ENCODE measurements around the gene TRERF1.
A peak's percentile ranks its signal among the peaks of the same experiment; 100 is the strongest.

TRERF1 gene

GRCh38 chr6:42368181-42368580 lies 83.5 kb downstream of the TRERF1 start:
- DNase-seq (ENCODE audit: low read depth in 3 of 3) = peak; percentile 24 to 57 (median 52)

- no peak for DNase-seq (ENCODE audit: low read depth in 3 of 3)
Observed at GRCh38 chr6:42367353-42368011, 84.2 kb downstream of the TRERF1 start.

DNA sequence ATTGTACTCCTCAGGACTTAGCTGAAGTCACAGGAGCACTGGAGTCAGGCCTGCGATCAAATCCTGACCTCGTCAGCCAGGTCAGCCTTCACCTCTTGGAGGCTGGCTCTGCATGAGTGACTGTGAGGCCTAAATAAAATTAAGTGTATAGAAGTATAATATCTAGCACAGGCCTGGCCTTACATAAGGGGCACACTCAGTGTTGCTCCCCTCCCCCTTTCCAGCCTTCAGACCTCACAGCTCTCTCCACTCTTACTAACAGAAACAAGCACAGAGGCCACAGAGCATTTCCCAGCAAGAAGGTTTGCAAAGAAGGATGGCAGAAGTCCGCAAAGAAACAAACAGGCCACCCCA lies 84.8 kb downstream of the TRERF1 start:
- no peak for DNase-seq (ENCODE audit: low read depth in 3 of 3)

- no peak for DNase-seq (ENCODE audit: low read depth in 3 of 3)
Observed at GRCh38 chr6:42366011-42366705, 85.6 kb downstream of the TRERF1 start.

GRCh38 chr6:42365021-42365420 lies 86.7 kb downstream of the TRERF1 start:
- DNase-seq (ENCODE audit: low read depth in 3 of 3) = no peak

DNA sequence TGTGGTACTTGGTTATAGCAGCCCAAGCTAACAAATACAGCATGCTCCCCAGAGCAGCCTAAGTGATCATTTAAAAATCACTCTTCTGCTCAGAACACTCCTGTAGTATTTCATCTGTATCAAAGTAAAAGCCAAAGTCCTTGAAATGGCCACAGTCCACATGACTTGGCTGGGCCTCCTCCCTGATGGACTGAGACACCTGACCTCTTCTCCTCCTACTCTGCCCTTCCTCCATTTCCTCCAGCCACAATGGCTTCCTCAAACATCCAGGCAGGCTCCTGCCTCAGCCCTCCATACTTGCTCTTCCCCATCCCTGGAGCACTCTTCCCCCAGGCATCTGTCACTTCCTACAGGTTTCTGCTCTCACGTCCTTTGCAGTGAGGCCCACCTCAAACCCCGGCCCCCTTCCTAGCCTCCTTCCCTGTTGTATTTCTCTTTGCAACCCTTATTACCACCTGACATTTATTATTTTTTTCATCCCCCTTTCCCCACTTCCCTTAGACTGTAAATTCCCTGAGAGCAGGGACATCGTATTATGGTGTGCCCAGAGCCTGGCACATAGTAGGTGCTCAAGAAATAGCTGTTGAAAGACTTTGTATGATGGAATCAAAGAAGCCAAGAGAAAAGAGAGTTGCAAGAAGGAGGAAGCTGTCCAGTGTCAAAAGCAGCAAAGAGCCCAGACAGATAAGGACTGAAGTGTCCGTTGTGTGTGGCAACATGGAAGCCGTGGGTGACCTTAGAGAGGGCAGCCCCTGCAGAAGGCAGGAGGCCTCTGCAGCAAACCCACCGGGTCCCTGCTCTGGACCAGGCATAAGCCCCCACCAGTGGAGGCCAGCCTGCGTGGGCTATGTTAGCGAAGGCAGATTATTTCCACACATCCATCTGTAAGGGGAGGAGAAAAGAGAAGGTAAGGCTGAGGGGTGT lies 87.5 kb downstream of the TRERF1 start:
- DNase-seq (ENCODE audit: low read depth in 3 of 3) = no peak

DNA sequence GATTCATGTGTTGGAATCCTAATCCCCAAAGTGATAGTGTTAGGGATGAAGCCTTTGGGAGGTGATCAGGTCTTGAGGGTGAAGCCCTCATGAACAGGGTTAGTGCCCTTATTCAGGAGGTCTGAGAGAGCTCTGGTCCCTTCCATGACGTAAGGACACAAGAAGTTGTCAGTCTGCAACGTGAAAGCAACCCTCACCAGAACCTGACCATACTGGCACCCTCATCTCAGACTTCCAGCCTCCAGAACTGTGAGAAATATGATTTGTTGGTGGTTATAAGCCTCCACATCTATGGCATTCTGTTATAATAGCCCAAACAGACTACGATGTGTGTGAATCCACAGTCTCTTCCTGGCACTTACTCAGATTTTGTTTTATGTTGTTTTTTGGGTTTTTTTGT lies 90.7 kb downstream of the TRERF1 start:
- DNase-seq (ENCODE audit: low read depth in 3 of 3) = no peak

- no peak for DNase-seq (ENCODE audit: low read depth in 3 of 3)
Observed at GRCh38 chr6:42359021-42359420, 92.7 kb downstream of the TRERF1 start.

- DNase-seq (ENCODE audit: low read depth in 3 of 3) = no peak
Observed at GRCh38 chr6:42355416-42355815, 96.3 kb downstream of the TRERF1 start.

- DNase-seq (ENCODE audit: low read depth in 3 of 3) = no peak
Observed at GRCh38 chr6:42354702-42355101, 97.0 kb downstream of the TRERF1 start.

DNA sequence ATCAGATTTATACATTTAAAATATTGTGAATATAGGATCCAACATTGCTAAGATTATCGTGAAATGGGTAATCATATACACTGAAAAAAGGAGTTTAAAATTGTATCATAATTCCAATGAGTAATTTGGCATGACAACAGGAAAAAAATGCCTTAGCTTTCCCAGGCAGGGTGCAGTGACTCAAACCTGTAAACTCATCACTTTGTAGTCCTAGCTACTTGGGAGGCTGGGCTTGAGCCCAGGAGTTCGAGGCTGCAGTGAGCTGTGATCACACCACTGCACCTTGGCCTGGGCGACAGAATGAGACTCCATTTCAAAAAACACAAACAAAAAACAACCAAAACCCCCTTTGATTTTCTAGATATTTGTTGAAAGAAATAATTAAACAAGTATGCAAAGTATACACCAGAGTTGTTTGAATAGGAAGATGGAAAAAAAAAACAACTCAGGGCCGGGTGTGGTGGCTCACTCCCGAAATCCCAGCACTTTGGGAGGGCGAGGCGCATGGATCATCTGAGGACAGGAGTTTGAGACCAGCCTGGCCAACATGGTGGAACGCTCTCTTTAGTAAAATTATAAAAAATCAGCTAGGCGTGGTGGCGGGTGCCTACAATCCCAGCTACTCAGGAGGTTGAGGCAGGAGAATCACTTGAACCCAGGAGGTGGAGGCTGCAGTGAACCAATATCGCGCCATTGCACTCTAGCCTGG lies 98.7 kb downstream of the TRERF1 start:
- DNase-seq (ENCODE audit: low read depth in 3 of 3) = no peak

DNA sequence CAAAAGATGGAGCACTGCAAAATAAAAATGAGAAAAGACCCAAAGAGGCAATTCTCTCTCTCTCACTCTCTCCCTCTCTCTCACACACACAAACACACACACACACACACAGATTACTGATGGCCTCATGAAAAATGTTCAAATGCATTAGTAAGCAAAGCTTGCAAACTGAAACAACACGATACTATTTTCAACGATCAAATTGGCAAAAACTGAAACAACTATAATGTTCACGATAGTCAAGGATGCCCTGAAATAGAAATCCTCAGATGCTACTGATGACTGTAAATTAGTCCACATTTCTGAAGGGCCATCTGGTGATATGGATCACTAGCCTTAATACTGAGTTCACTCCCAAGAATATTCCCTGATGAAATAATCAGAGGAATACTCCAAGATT lies 100.8 kb downstream of the TRERF1 start:
- no peak for DNase-seq (ENCODE audit: low read depth in 3 of 3)

GRCh38 chr6:42349753-42350511 lies 101.8 kb downstream of the TRERF1 start:
- DNase-seq (ENCODE audit: low read depth in 3 of 3) = no peak

DNA sequence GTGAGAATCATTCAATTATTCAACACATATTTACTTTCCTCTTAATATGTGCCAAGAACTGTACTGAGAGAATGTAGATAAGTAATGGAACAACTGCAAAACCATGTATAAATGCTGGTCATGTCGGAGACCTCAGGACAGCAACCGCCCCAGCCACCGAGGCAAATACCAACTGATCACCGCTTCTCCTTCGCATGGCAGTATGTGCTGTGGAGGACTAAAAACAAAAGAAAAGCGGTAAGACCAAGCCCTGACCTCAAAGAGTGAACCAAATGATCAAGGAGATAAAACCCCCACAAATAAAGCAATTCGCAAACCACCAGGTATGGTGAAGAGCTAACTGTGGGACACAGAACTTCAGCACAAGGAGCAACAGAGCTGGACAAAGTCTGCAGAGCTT lies 104.3 kb downstream of the TRERF1 start:
- no peak for DNase-seq (ENCODE audit: low read depth in 3 of 3)

DNA sequence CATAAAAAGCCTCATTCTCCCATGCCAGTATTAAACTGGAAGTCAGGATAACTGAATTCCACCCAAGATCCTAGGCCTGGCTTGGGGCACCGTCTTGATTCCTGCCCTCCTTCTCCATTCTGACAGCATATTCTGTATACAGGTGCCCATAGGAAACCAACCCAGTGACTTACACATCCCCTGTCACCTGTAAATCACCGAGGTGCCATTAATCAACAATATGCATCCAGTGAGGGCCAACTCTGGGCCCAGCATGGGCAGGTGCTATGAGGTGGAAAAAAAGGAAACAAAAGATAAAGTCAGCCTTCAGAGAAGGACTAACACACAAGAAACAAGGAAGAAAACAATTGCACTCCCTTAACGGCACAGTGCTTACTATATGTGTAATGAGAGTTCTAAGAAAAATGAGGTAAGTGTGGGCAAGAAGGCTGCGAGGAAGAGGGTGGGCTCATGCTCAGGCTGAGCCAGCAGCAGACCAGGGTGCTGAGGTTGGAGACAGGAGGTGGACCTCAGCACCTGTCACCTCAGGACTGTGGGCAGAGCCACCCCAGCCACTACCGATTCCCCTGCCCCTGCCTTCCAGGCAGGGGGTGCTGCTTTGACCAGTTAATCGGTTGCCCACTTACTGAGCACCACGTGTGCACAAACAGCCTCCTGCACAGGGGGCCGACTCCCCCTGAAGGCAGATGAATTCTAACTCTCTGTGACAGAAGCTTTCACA lies 105.9 kb downstream of the TRERF1 start:
- DNase-seq (ENCODE audit: low read depth in 3 of 3) = no peak

- DNase-seq (ENCODE audit: low read depth in 3 of 3) = no peak
Observed at GRCh38 chr6:42344756-42345155, 107.0 kb downstream of the TRERF1 start.

- no peak for DNase-seq (ENCODE audit: low read depth in 3 of 3)
Observed at GRCh38 chr6:42341771-42342553, 109.8 kb downstream of the TRERF1 start.

- DNase-seq (ENCODE audit: low read depth in 3 of 3) = no peak
Observed at GRCh38 chr6:42341221-42341620, 110.5 kb downstream of the TRERF1 start.

GRCh38 chr6:42340511-42340910 lies 111.2 kb downstream of the TRERF1 start:
- DNase-seq (ENCODE audit: low read depth in 3 of 3) = no peak

DNA sequence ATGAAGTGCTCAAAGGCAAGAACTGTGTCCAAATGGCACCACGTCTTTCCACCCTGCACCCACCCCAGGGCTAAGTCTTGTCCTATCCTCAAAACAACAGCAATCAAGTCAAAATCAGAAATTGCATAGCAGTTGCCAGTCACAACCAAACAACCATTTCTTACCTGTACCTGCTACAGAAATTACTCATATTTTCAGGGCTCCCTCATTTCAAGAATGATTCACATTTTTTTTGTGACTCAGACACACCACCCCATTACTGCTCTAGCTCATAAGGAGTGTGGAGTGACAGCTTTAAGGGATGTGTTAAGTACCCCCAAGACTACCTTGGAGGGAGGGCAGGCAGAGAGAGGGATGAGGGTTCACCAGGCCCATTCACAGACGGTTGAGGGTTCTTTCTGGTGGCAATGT lies 111.7 kb downstream of the TRERF1 start:
- no peak for DNase-seq (ENCODE audit: low read depth in 3 of 3)

All from stimulated activated CD4-positive, alpha-beta T cell treated with anti-CD3 and anti-CD28 coated beads, TNF-alpha, amount 100 ng/mL, for 4 hours (primary cell).